K562 (cell line): ENCODE results near the gene ZACN.

ENCODE experiments used
- SNIP1 ChIP-seq: fragments of 450-650 bp; IDR thresholded peaks from 2 replicates; pipeline ENCODE4 v1.7.1; 2017; ENCODE audit warnings: low read depth, mild to moderate bottlenecking
- TFAM ChIP-seq: fragments of 250-450 bp; sonication (Bioruptor Pico); conservative IDR thresholded peaks from 2 replicates; pipeline ENCODE4 v1.5.0; 2021; ENCODE audit warnings: mild to moderate bottlenecking, moderate library complexity
- ZNF639 ChIP-seq, 2 experiments: fragments of 200-800 bp in 1 of 2; sonication (Bioruptor generic) in 1 of 2; sonication (generic) in 1 of 2; formaldehyde crosslinking in 1 of 2; IDR thresholded peaks in 1 of 2; conservative IDR thresholded peaks in 1 of 2; 2 replicates each; pipeline versions ENCODE4 v1.5.0 to v1.6.1; 2016 to 2020; ENCODE audit warnings: missing compliant biosample characterization in 1 of 2, missing genetic modification characterization in 1 of 2, missing genetic modification reagents in 1 of 2

GRCh38 chr17:76088041-76088867, 9.3 kb downstream of the ZACN start:
- TF ChIP-seq SNIP1 (no peak), ZNF639 (CRISPR knock-in tag; conservative IDR thresholded peaks at IDR 0.05 in 1 of 2, IDR thresholded peaks at IDR 0.05 in 1 of 2) (no peak), TFAM (CRISPR knock-in tag) (no peak)
